ENCODE data around the gene PREB.
"Not testable (repeated sequence)": the region's sequence is repeated elsewhere in the genome, so short reads cannot be mapped to it uniquely, and the experiment has no call there.

PREB gene

GRCh38 chr2:27126252-27126710 lies 8.2 kb downstream of the PREB start:
- no peak overlapping the region for H3K4me3 Mint-ChIP-seq
- peaks cover 22% of the 10 kb centered on the region for H3K27me3 Mint-ChIP-seq
- peaks cover 12% of the 10 kb centered on the region for H3K4me1 Mint-ChIP-seq
- no peaks in the 10 kb centered on the region for H3K9me3 Mint-ChIP-seq
- no peak overlapping the region for H3K27ac Mint-ChIP-seq
- CTCF ChIA-PET: interaction anchor here (0.7 to 1.1 kb wide), 2 partner anchors 144 to 290 kb away, joined by 3 read pairs; no protein-coding TSS in a partner anchor
- no peak for DNase-seq
- H3K36me3 Mint-ChIP-seq: peaks cover 14% of the 10 kb centered on the region

GRCh38 chr2:27125104-27125503 lies 9.3 kb downstream of the PREB start:
- H3K4me3 Mint-ChIP-seq: no peak overlapping the region
- H3K9me3 Mint-ChIP-seq: no peaks in the 10 kb centered on the region
- CTCF ChIA-PET: interaction anchor here (1.0 to 2.6 kb wide), 2 partner anchors 8 to 558 kb away, joined by 3 to 19 read pairs; partner anchors contain the start of gene PREB
- H3K4me1 Mint-ChIP-seq: peaks cover 10% of the 10 kb centered on the region
- H3K27me3 Mint-ChIP-seq: peaks cover 34% of the 10 kb centered on the region
- H3K27ac Mint-ChIP-seq: no peak overlapping the region
- peaks cover 6% of the 10 kb centered on the region for H3K36me3 Mint-ChIP-seq
- DNase-seq: no peak

GRCh38 chr2:27123302-27124150 lies 10.9 kb downstream of the PREB start, which contains the start of gene ABHD1:
TSS of gene ABHD1 (plus strand) at chr2:27123815. CDS start at chr2:27123949, 134 bp downstream.
- CTCF ChIA-PET: interaction anchor here (0.8 to 2.6 kb wide), 9 partner anchors 10 to 179 kb away, joined by 3 to 19 read pairs (median 4); partner anchors contain the start of genes AGBL5 and PREB
- peak; percentile 76 for DNase-seq
- Mint-ChIP-seq H3K36me3 (no peaks in the 10 kb centered on the region), H3K4me1 (peaks cover 20% of the 10 kb centered on the region), H3K9me3 (no peaks in the 10 kb centered on the region), H3K4me3 (peak within 1 kb of the TSS; percentile 73), H3K27me3 (peaks cover 48% of the 10 kb centered on the region), H3K27ac (peak within 1 kb of the TSS; percentile 17)

- Mint-ChIP-seq H3K9me3 (no peaks in the 10 kb centered on the region), H3K4me3 (peak overlapping the region; percentile 71), H3K4me1 (peaks cover 22% of the 10 kb centered on the region), H3K27me3 (peaks cover 56% of the 10 kb centered on the region), H3K27ac (no peak overlapping the region), H3K36me3 (no peaks in the 10 kb centered on the region)
- no peak for DNase-seq
- CTCF ChIA-PET: interaction anchor here (0.8 to 2.6 kb wide), 9 partner anchors 10 to 180 kb away, joined by 3 to 19 read pairs (median 4); partner anchors contain the start of genes AGBL5 and PREB
Measured at GRCh38 chr2:27122791-27123190, 11.6 kb downstream of the PREB start.

GRCh38 chr2:27121906-27122305 lies 12.5 kb downstream of the PREB start:
- Mint-ChIP-seq H3K4me1 (peaks cover 22% of the 10 kb centered on the region), H3K4me3 (no peak overlapping the region), H3K36me3 (no peaks in the 10 kb centered on the region), H3K27ac (no peak overlapping the region), H3K9me3 (no peaks in the 10 kb centered on the region), H3K27me3 (peaks cover 62% of the 10 kb centered on the region)
- CTCF ChIA-PET: no interaction called here
- no peak for DNase-seq

GRCh38 chr2:27119330-27119670 lies 15.1 kb downstream of the PREB start:
- H3K9me3 Mint-ChIP-seq, CTCF ChIA-PET, DNase-seq, H3K36me3 Mint-ChIP-seq, H3K27ac Mint-ChIP-seq: not testable (repeated sequence)
- H3K4me1 Mint-ChIP-seq: peaks cover 22% of the 10 kb centered on the region
- H3K4me3 Mint-ChIP-seq: peak overlapping the region; percentile 77
- peaks cover 72% of the 10 kb centered on the region for H3K27me3 Mint-ChIP-seq

- CTCF ChIA-PET: no interaction called here
- Mint-ChIP-seq H3K4me1 (peaks cover 19% of the 10 kb centered on the region), H3K27me3 (peaks cover 74% of the 10 kb centered on the region), H3K4me3 (peak within 1 kb of the TSS; percentile 77), H3K27ac (no peak within 1 kb of the TSS), H3K9me3 (no peaks in the 10 kb centered on the region), H3K36me3 (no peaks in the 10 kb centered on the region)
- peak; percentile 32 for DNase-seq
Measured at GRCh38 chr2:27118525-27119329, 15.7 kb downstream of the PREB start, which contains the start of gene CGREF1. TSS of gene CGREF1 (minus strand) at chr2:27119128. CDS start at chr2:27104366, 14,762 bp downstream.

GRCh38 chr2:27117995-27118524 lies 16.4 kb downstream of the PREB start:
- CTCF ChIA-PET: interaction anchor here (0.6 kb wide), 1 partner anchor 51 kb away, joined by 5 read pairs; no protein-coding TSS in a partner anchor
- no peak for DNase-seq
- Mint-ChIP-seq H3K4me1 (peaks cover 15% of the 10 kb centered on the region), H3K27ac (no peak overlapping the region), H3K9me3 (no peaks in the 10 kb centered on the region), H3K4me3 (peak overlapping the region; percentile 13), H3K36me3 (no peaks in the 10 kb centered on the region), H3K27me3 (peaks cover 74% of the 10 kb centered on the region)

- CTCF ChIA-PET: interaction anchor here (0.8 to 1.9 kb wide), 2 partner anchors 12 to 15 kb away, joined by 3 to 6 read pairs; no protein-coding TSS in a partner anchor
- Mint-ChIP-seq H3K9me3 (no peaks in the 10 kb centered on the region), H3K4me3 (no peak overlapping the region), H3K36me3 (no peaks in the 10 kb centered on the region), H3K27ac (no peak overlapping the region), H3K27me3 (peaks cover 54% of the 10 kb centered on the region), H3K4me1 (peaks cover 13% of the 10 kb centered on the region)
- no peak for DNase-seq
Measured at GRCh38 chr2:27115519-27115918, 18.9 kb downstream of the PREB start.

GRCh38 chr2:27111392-27112078 lies 22.9 kb downstream of the PREB start:
- DNase-seq, H3K4me1 Mint-ChIP-seq, H3K27ac Mint-ChIP-seq, CTCF ChIA-PET, H3K36me3 Mint-ChIP-seq, H3K4me3 Mint-ChIP-seq, H3K9me3 Mint-ChIP-seq: not testable (repeated sequence)
- H3K27me3 Mint-ChIP-seq: peaks cover 28% of the 10 kb centered on the region

- H3K36me3 Mint-ChIP-seq, DNase-seq, CTCF ChIA-PET, H3K9me3 Mint-ChIP-seq, H3K4me1 Mint-ChIP-seq, H3K27ac Mint-ChIP-seq, H3K4me3 Mint-ChIP-seq: not testable (repeated sequence)
- peaks cover 28% of the 10 kb centered on the region for H3K27me3 Mint-ChIP-seq
Measured at GRCh38 chr2:27110603-27111352, 23.7 kb downstream of the PREB start.

GRCh38 chr2:27109083-27109482 lies 25.4 kb downstream of the PREB start:
- no peaks in the 10 kb centered on the region for H3K4me1 Mint-ChIP-seq
- no peak for DNase-seq
- H3K9me3 Mint-ChIP-seq: no peaks in the 10 kb centered on the region
- H3K4me3 Mint-ChIP-seq: no peak overlapping the region
- no peak overlapping the region for H3K27ac Mint-ChIP-seq
- H3K36me3 Mint-ChIP-seq: no peaks in the 10 kb centered on the region
- CTCF ChIA-PET: no interaction called here
- peaks cover 28% of the 10 kb centered on the region for H3K27me3 Mint-ChIP-seq

- H3K36me3 Mint-ChIP-seq: no peaks in the 10 kb centered on the region
- no peak for DNase-seq
- H3K4me3 Mint-ChIP-seq: no peak overlapping the region
- peaks cover 25% of the 10 kb centered on the region for H3K27me3 Mint-ChIP-seq
- CTCF ChIA-PET: no interaction called here
- no peaks in the 10 kb centered on the region for H3K9me3 Mint-ChIP-seq
- no peak overlapping the region for H3K27ac Mint-ChIP-seq
- H3K4me1 Mint-ChIP-seq: no peaks in the 10 kb centered on the region
Measured at GRCh38 chr2:27108221-27108620, 26.2 kb downstream of the PREB start.

Measured in activated naive CD4-positive, alpha-beta T cell treated with anti-CD3 and anti-CD28 coated beads, Interleukin-2, amount 10 ng/mL, durations not matched to agents 7 days and 5 days (primary cell).